PFSK-1 (cell line): Measurements from ENCODE around the gene ZBTB43.

Experiments used
- POLR2AphosphoS5 ChIP-seq: IDR thresholded peaks from 2 replicates; pipeline ENCODE4 v1.6.1; 2012; ENCODE audit warnings: low read depth, mild to moderate bottlenecking, control low read depth, low read length, moderate library complexity
- TF ChIP-seq, protein P1 (sequence below), 2 experiments: IDR thresholded peaks; 2 replicates each; pipeline versions ENCODE4 v1.6.1 to v1.8.0; 2011 to 2012; ENCODE audit warnings: low read depth in 2 of 2, low read length in 2 of 2, control low read depth in 1 of 2, inconsistent platforms in 1 of 2, mild to moderate bottlenecking in 1 of 2, moderate library complexity in 1 of 2; ENCODE audit not compliant: insufficient read depth in 1 of 2

GRCh38 chr9:126799034-126799433 is 5.8 kb upstream of the ZBTB43 start:
- no peak for TF ChIP-seq POLR2AphosphoS5
- TF ChIP-seq, protein P1, sequence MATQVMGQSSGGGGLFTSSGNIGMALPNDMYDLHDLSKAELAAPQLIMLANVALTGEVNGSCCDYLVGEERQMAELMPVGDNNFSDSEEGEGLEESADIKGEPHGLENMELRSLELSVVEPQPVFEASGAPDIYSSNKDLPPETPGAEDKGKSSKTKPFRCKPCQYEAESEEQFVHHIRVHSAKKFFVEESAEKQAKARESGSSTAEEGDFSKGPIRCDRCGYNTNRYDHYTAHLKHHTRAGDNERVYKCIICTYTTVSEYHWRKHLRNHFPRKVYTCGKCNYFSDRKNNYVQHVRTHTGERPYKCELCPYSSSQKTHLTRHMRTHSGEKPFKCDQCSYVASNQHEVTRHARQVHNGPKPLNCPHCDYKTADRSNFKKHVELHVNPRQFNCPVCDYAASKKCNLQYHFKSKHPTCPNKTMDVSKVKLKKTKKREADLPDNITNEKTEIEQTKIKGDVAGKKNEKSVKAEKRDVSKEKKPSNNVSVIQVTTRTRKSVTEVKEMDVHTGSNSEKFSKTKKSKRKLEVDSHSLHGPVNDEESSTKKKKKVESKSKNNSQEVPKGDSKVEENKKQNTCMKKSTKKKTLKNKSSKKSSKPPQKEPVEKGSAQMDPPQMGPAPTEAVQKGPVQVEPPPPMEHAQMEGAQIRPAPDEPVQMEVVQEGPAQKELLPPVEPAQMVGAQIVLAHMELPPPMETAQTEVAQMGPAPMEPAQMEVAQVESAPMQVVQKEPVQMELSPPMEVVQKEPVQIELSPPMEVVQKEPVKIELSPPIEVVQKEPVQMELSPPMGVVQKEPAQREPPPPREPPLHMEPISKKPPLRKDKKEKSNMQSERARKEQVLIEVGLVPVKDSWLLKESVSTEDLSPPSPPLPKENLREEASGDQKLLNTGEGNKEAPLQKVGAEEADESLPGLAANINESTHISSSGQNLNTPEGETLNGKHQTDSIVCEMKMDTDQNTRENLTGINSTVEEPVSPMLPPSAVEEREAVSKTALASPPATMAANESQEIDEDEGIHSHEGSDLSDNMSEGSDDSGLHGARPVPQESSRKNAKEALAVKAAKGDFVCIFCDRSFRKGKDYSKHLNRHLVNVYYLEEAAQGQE (IDR thresholded peaks at IDR 0.05; ENCODE audit: insufficient read depth in 1 of 2, low read depth in 2 of 2, low read length in 2 of 2): no peak
